Esophagus muscularis mucosa (tissue), 4 donors: ENCODE measurements around the gene LRP1. TPM values are rescaled to one million over a fixed set of nuclear protein-coding genes. Genes with fewer than 3 reads are reported as not detected.

Experiments used
- DNase-seq: peaks from one replicate; pipeline ENCODE4 v3.0.0-alpha.2; 2017; ENCODE audit errors: extremely low spot score
- H3K27ac ChIP-seq, 4 donors: fragments of 200-600 bp; sonication (generic); replicated peaks in 1 of 4; 1 replicate in 3 of 4; 2 replicates in 1 of 4; pipeline ENCODE4 v1.5.1; 2016 to 2019; ENCODE audit warnings: mild to moderate bottlenecking in 1 of 4
- H3K27me3 ChIP-seq, 4 donors: fragments of 200-600 bp; sonication (generic); one replicate each; pipeline versions ENCODE4 v1.5.1 to v1.6.0; 2016 to 2019
- H3K36me3 ChIP-seq, 4 donors: fragments of 200-600 bp; sonication (generic); one replicate each; pipeline ENCODE4 v1.5.1; 2016 to 2019
- H3K4me1 ChIP-seq, 4 donors: fragments of 200-600 bp; sonication (generic); one replicate each; pipeline ENCODE4 v1.5.1; 2016 to 2019
- H3K4me3 ChIP-seq, 4 donors: fragments of 200-600 bp; sonication (generic); 1 replicate in 2 of 4; 2 replicates in 2 of 4; pipeline ENCODE4 v1.5.1; 2016 to 2019; ENCODE audit warnings: mild to moderate bottlenecking in 4 of 4, moderate library complexity in 1 of 4
- H3K9me3 ChIP-seq, 4 donors: fragments of 200-600 bp; sonication (generic); 1 replicate in 3 of 4; 2 replicates in 1 of 4; pipeline ENCODE4 v1.5.1; 2016 to 2019
- CTCF ChIP-seq, 3 experiments: fragments of 200-600 bp in 2 of 3; fragments of 450-650 bp in 1 of 3; sonication (generic) in 2 of 3; IDR thresholded peaks; one replicate each; pipeline ENCODE4 v1.5.1; 2017 to 2019; ENCODE audit warnings: antibody characterized with exemption in 3 of 3, mild to moderate bottlenecking in 2 of 3, moderate library complexity in 1 of 3
- EP300 ChIP-seq: sonication (generic); formaldehyde crosslinking; IDR thresholded peaks from one replicate; pipeline ENCODE4 v1.6.1; 2017; ENCODE audit warnings: antibody characterized with exemption
- POLR2A ChIP-seq: fragments of 450-650 bp; IDR thresholded peaks from one replicate; pipeline ENCODE4 v1.6.1; 2017; ENCODE audit warnings: antibody characterized with exemption, moderate library complexity, mild to moderate bottlenecking, low read depth
- POLR2AphosphoS5 ChIP-seq, 2 donors: sonication (generic); formaldehyde crosslinking; IDR thresholded peaks; one replicate each; pipeline ENCODE4 v1.6.1; 2017; ENCODE audit warnings: antibody characterized with exemption in 2 of 2
- whole genome bisulfite sequencing: methylation state at CpG from one replicate; pipeline ENCODE4 v1.1.5; 2018; 5-methylcytosine and 5-hydroxymethylcytosine counted together
- intact Hi-C: fragments of 100-400 bp; cut with DNase I; formaldehyde crosslinking; loops from one replicate; pipeline ENCODE4 v1.15.1; 2023
- total RNA-seq, 4 donors: library from RNA; depleted of rRNA; stranded (reverse); fragments of >200 nt; gene quantifications; one replicate each; pipeline versions ENCODE4 v1.1.0 to v1.2.1, GENCODE V29; 2016

Gene LRP1
- total RNA-seq, 4 donors from 2014 or later, result 203 to 338 (median 250) TPM

DNA sequence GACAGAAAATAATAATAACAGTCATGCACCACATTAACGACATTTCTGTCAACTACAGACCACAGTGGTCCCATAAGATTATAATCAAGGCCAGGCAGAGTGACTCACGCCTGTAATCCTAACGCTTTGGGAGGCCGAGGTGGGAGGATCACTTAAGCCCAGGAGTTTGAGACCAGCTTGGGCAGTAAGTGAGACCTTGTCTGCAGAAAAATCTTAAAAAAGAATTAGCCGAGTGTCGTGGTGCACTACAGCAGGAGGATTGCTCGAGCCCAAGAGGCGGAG, 30.8 kb upstream of the LRP1 start:
- Histone ChIP-seq H3K27ac (no peak overlapping the region), H3K27me3 (no peaks in the 10 kb centered on the region), H3K4me3 (no peak overlapping the region), H3K36me3 (peaks cover 56 to 93% (median 81%) of the 10 kb centered on the region in 4 donors), H3K9me3 (no peaks in the 10 kb centered on the region), H3K4me1 (peaks cover 18 to 46% (median 33%) of the 10 kb centered on the region in 4 donors)
- DNase-seq, result no peak
- intact Hi-C loops, result loop anchor here (10.0 kb wide), 1 partner anchor 463 kb away; the partner anchor contains the start of gene BAZ2A
- no peak for TF ChIP-seq POLR2AphosphoS5 (IDR thresholded peaks at IDR 0.05)
- no peak for TF ChIP-seq CTCF (IDR thresholded peaks at IDR 0.05)
- no peak for TF ChIP-seq EP300
- no peak for TF ChIP-seq POLR2A
- WGBS, result 88% methylated on average over 8 of the region's 8 CpGs

DNA sequence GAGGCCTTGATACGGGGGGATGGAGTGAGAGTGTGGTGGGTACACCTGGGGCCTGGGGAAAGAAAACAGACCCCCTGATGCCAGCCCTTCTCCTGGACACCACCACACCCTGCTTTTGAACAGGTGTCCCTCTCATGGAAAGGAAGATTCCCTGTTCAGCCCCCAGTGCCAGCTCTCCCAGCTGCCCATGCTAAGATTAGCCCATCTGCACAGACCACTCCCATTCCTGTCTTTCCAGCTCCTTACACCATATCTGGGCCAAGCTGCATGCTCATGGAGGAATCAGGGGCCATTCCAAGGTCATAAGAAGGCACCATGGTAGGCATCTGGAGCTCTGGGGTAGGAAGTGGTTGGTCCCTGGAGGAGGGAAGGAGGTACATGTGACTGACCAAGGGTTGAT, 29.7 kb upstream of the LRP1 start:
- H3K27me3 ChIP-seq, result no peaks in the 10 kb centered on the region
- peak overlapping the region in 3 of 4 donors; percentile 5 to 25 (median 14) for H3K27ac ChIP-seq
- TF ChIP-seq POLR2AphosphoS5 (IDR thresholded peaks at IDR 0.05) (no peak), POLR2A (no peak), CTCF (IDR thresholded peaks at IDR 0.05) (no peak), EP300 (no peak)
- peaks cover 8 to 35% (median 25%) of the 10 kb centered on the region in 4 donors for H3K4me1 ChIP-seq
- no peaks in the 10 kb centered on the region for H3K9me3 ChIP-seq
- peaks cover 56 to 90% (median 74%) of the 10 kb centered on the region in 4 donors for H3K36me3 ChIP-seq
- WGBS, result 62% methylated on average over 1 of the region's 1 CpG
- intact Hi-C loops, result loop anchor here (10.0 kb wide), 1 partner anchor 464 kb away; the partner anchor contains the start of gene BAZ2A
- H3K4me3 ChIP-seq, result no peak overlapping the region
- no peak for DNase-seq

DNA sequence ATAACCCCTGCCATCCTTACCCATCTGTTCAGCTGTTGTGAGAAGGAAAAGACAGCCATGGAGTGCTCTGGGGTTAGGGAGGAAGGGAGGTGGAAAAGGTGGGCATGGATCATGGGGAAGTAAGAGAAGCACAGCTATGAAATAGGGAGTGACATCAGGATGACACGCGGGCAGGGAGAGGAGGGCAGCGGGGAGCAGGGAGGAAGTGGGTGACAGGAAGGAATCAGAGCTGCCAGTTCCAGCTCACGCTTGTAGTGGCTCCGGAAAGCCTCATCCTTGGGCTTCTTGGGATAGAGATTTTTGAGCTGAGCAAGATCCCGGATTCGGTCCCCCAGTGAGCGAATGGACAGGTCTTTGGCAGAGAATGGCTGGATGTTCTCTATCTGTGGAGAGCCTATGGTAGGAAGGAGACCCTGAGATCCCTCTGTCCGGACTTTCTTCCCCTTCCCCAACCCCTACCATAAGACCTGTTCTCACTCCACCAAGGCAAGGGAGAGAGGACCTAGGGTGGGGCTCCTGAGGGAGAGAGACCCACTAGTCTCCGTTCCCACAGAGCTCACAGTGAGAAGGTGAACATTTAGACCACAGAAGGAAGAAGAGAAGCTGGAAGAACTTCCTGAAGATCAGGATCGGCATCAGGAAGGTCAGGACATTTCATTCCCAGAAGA, 29.1 kb upstream of the LRP1 start:
- DNase-seq, result no peak
- TF ChIP-seq POLR2A (no peak), EP300 (no peak), POLR2AphosphoS5 (IDR thresholded peaks at IDR 0.05) (no peak), CTCF (IDR thresholded peaks at IDR 0.05) (no peak)
- peaks cover 59 to 94% (median 79%) of the 10 kb centered on the region in 4 donors for H3K36me3 ChIP-seq

DNA sequence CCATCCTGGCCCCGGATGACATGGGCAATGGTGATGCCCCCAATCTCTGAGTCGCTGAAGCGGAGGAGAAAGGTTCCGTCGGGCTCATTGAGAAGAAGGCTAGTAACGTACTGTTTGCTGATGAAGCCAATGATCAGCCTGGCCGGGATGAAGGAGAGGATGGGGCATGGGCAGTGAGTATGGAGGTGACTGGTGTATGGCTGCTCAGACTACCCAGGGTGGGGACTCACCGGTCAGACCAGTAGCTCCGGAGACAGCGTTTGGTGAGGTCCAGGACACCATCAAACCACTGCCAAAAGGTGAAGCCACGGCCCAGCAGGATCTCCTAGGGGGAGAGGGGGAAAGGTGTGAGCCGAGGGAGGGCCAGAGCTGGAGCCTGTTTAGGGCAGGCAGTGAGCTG, 28.5 kb upstream of the LRP1 start:
- WGBS, result 62% methylated on average over 12 of the region's 12 CpGs
- H3K36me3 ChIP-seq, result peaks cover 62 to 95% (median 79%) of the 10 kb centered on the region in 4 donors
- H3K4me1 ChIP-seq, result peaks cover 0 to 23% (median 13%) of the 10 kb centered on the region in 4 donors
- no peak for DNase-seq
- H3K9me3 ChIP-seq, result no peaks in the 10 kb centered on the region
- H3K27me3 ChIP-seq, result no peaks in the 10 kb centered on the region
- TF ChIP-seq POLR2A (no peak), POLR2AphosphoS5 (IDR thresholded peaks at IDR 0.05) (no peak), CTCF (IDR thresholded peaks at IDR 0.05) (no peak), EP300 (no peak)
- no peak overlapping the region for H3K4me3 ChIP-seq
- H3K27ac ChIP-seq, result peak overlapping the region in 1 of 4 donors; percentile 14
- intact Hi-C loops, result loop anchor here (10.0 kb wide), 1 partner anchor 465 kb away; the partner anchor contains the start of gene BAZ2A

More for the DNA sequence above, 29.1 kb upstream of the LRP1 start:
- H3K4me1 ChIP-seq, result peaks cover 2 to 29% (median 19%) of the 10 kb centered on the region in 4 donors
- 66% methylated on average over 9 of the region's 11 CpGs for WGBS
- intact Hi-C loops, result loop anchor here (10.0 kb wide), 1 partner anchor 464 kb away; the partner anchor contains the start of gene BAZ2A
- peak overlapping the region; percentile 5 to 25 (median 18) for H3K27ac ChIP-seq
- no peaks in the 10 kb centered on the region for H3K9me3 ChIP-seq
- H3K4me3 ChIP-seq, result no peak overlapping the region
- no peaks in the 10 kb centered on the region for H3K27me3 ChIP-seq
